HepG2 (cell line): ENCODE data around the gene FAM25C. TPM values are rescaled to one million over a fixed set of nuclear protein-coding genes. Genes with fewer than 3 reads are reported as not detected.
"Not testable (repeated sequence)": the region's sequence is repeated elsewhere in the genome, so short reads cannot be mapped to it uniquely, and the experiment has no call there.

ENCODE experiments used
- ATAC-seq: fragments of 200-7000 bp; cut with Tn5 transposase; 3 replicates; pipeline ENCODE4 v1.9.1; 2020; ENCODE audit warnings: mild to moderate bottlenecking, moderate library complexity
- BruUV-seq: library from RNA; stranded (reverse); fragments of 400-500 nt; replicated peaks from 2 replicates; lab custom pipeline; 2021; lab: Mats Ljungman, UMichigan
- CTCF ChIA-PET: fragments of 300-600 bp; formaldehyde crosslinking; extraction: SDS; loops from one replicate; lab custom pipeline; 2021; ENCODE audit warnings: low total read pairs, inconsistent platforms, low intra/inter-chr PET ratio; lab: Yijun Ruan, JAX
- POLR2A ChIA-PET: fragments of 350-600 bp; sonication (Branson Sonifier 250); formaldehyde crosslinking; loops from one replicate; lab custom pipeline; 2020; ENCODE audit warnings: antibody characterized with exemption, inconsistent platforms; lab: Yijun Ruan, JAX
- DNase-seq: peaks from one replicate; pipeline ENCODE4 v3.0.0-alpha.2; 2015; ENCODE audit warnings: low spot score
- FAIRE-seq: peaks from 3 replicates; lab custom pipeline; 2011; peaks lifted over from hg19 to GRCh38; lab: Jason Lieb, UNC
- H2AFZ ChIP-seq: one replicate; pipeline ENCODE4 v1.6.1; 2011; ENCODE audit warnings: low read length, inconsistent platforms
- H3K27ac ChIP-seq: fragments of 300-600 bp; 3 replicates; pipeline ENCODE4 v1.8.0; 2011; ENCODE audit warnings: mixed run types, mild to moderate bottlenecking, mixed read lengths, low read length, inconsistent platforms; ENCODE audit not compliant: insufficient read depth; ENCODE audit errors: extremely low read length
- H3K27me3 ChIP-seq, 2 experiments: fragments of 200-600 bp in 1 of 2; 2 replicates in 1 of 2; 3 replicates in 1 of 2; pipeline versions ENCODE4 v1.6.0 to v1.8.0; 2011; ENCODE audit warnings: low read length in 2 of 2, mild to moderate bottlenecking in 2 of 2, moderate library complexity in 2 of 2, inconsistent platforms in 1 of 2; ENCODE audit not compliant: insufficient read depth in 2 of 2, control insufficient read depth in 1 of 2
- H3K36me3 ChIP-seq, 2 experiments: fragments of 200-600 bp in 1 of 2; replicated peaks in 1 of 2; 2 replicates in 1 of 2; 3 replicates in 1 of 2; pipeline versions ENCODE4 v1.5.1 to v1.8.0; 2011; ENCODE audit warnings: low read length in 2 of 2, inconsistent platforms in 1 of 2; ENCODE audit not compliant: insufficient read depth in 2 of 2, control insufficient read depth in 1 of 2
- H3K4me1 ChIP-seq: 2 replicates; pipeline ENCODE4 v1.5.1; 2012; ENCODE audit warnings: low read length, inconsistent platforms; ENCODE audit not compliant: insufficient read depth
- H3K4me2 ChIP-seq: 2 replicates; pipeline ENCODE4 v1.6.0; 2011; ENCODE audit warnings: low read depth, low read length, inconsistent platforms
- H3K4me3 ChIP-seq, 3 experiments: fragments of 200-600 bp in 1 of 3; sonication (generic), shearing (Covaris generic) in 1 of 3; replicated peaks in 1 of 3; 2 replicates each; pipeline ENCODE4 v1.5.1; 2011 to 2016; ENCODE audit warnings: low read length in 3 of 3, inconsistent platforms in 2 of 3, low read depth in 2 of 3, mild to moderate bottlenecking in 2 of 3, control low read depth in 1 of 3, mixed read lengths in 1 of 3; ENCODE audit not compliant: insufficient read depth in 1 of 3
- H3K79me2 ChIP-seq: one replicate; pipeline ENCODE4 v1.6.1; 2011; ENCODE audit warnings: low read length, inconsistent platforms; ENCODE audit not compliant: insufficient read depth
- H3K9ac ChIP-seq: 2 replicates; pipeline ENCODE4 v1.6.0; 2011; ENCODE audit warnings: mild to moderate bottlenecking, low read depth, low read length, inconsistent platforms; ENCODE audit not compliant: insufficient read depth
- H3K9me3 ChIP-seq: 2 replicates; pipeline ENCODE4 v1.5.1; 2012; ENCODE audit warnings: mild to moderate bottlenecking, low read length
- H4K20me1 ChIP-seq: 2 replicates; pipeline ENCODE4 v1.6.0; 2011; ENCODE audit warnings: inconsistent platforms, mild to moderate bottlenecking, low read length, moderate library complexity; ENCODE audit not compliant: insufficient read depth
- WGBS: methylation state at CpG from one replicate; pipeline ENCODE4 v1.1.6; 2017; ENCODE audit warnings: low lambda C conversion rate; 5-methylcytosine and 5-hydroxymethylcytosine counted together
- in situ Hi-C: cut with HindIII; loops from 2 replicates; pipeline ENCODE4 v1.10.0; 2017; ENCODE audit warnings: low pct_unique_long_range_greater_than_20kb; ENCODE audit not compliant: extremely low pct_ligation_motif_present
- intact Hi-C: fragments of 100-400 bp; cut with micrococcal nuclease; formaldehyde crosslinking; loops from one replicate; pipeline ENCODE4 v1.10.0; 2022; ENCODE audit not compliant: unreplicated experiment
- polyA plus RNA-seq, 8 experiments: library from polyadenylated mRNA; depleted of rRNA in 3 of 8; stranded (reverse) in 7 of 8; unstranded in 1 of 8; fragments of >200 nt; fragmentation: Illumina TruSeq in 4 of 8; extraction: Trizol in 4 of 8; gene quantifications; 2 replicates each; pipeline versions ENCODE4 v1.2.1 to v1.2.3, GENCODE V29; 2011 to 2016; ENCODE audit warnings: low read depth in 4 of 8, missing spikeins in 1 of 8, mixed read lengths in 1 of 8; ENCODE audit not compliant: insufficient read depth in 1 of 8
- total RNA-seq, 5 experiments: library from RNA; depleted of rRNA; stranded (reverse); fragments of >200 nt; fragmentation: Illumina TruSeq; extraction: Trizol; gene quantifications; 2 replicates each; pipeline ENCODE4 v1.2.3, GENCODE V29; 2016; ENCODE audit warnings: low read depth in 1 of 5

FAM25C gene
- total and polyA plus RNA-seq, 2 of the 13 experiments (the other 11 are each of a cell fraction or from before 2014, with no cell fraction given), result not detected

GRCh38 chr10:47994045-47994444 is 5.5 kb downstream of the FAM25C start:
- H3K9me3 ChIP-seq, CTCF ChIA-PET, H3K27me3 ChIP-seq, H3K4me2 ChIP-seq, H3K4me3 ChIP-seq, H3K4me1 ChIP-seq, H3K36me3 ChIP-seq, BruUV-seq, POLR2A ChIA-PET, ATAC-seq, H3K79me2 ChIP-seq, H4K20me1 ChIP-seq, FAIRE-seq, intact Hi-C loops, in situ Hi-C loops, H3K27ac ChIP-seq, H3K9ac ChIP-seq, DNase-seq, H2AFZ ChIP-seq: not testable (repeated sequence)
- no CpG with 5 or more reads among the region's 3 CpGs for WGBS

- H3K79me2 ChIP-seq, H3K36me3 ChIP-seq, DNase-seq, in situ Hi-C loops, ATAC-seq, H3K4me2 ChIP-seq, H3K9me3 ChIP-seq, FAIRE-seq, H4K20me1 ChIP-seq, BruUV-seq, CTCF ChIA-PET, POLR2A ChIA-PET, H3K9ac ChIP-seq, H3K27ac ChIP-seq, H3K27me3 ChIP-seq, H2AFZ ChIP-seq, H3K4me1 ChIP-seq, intact Hi-C loops, H3K4me3 ChIP-seq: not testable (repeated sequence)
- WGBS, result 58% methylated on average over 8 of the region's 11 CpGs
Measured at GRCh38 chr10:47992560-47992959, 7.0 kb downstream of the FAM25C start.

GRCh38 chr10:47991706-47992105 is 7.9 kb downstream of the FAM25C start:
- H3K4me2 ChIP-seq, intact Hi-C loops, H4K20me1 ChIP-seq, H3K36me3 ChIP-seq, H3K4me3 ChIP-seq, H3K79me2 ChIP-seq, in situ Hi-C loops, FAIRE-seq, H3K9ac ChIP-seq, H3K9me3 ChIP-seq, H3K27me3 ChIP-seq, ATAC-seq, H3K4me1 ChIP-seq, DNase-seq, CTCF ChIA-PET, H3K27ac ChIP-seq, BruUV-seq, H2AFZ ChIP-seq, POLR2A ChIA-PET: not testable (repeated sequence)
- 16% methylated on average over 5 of the region's 12 CpGs for WGBS

GRCh38 chr10:47990097-47990496 is 9.5 kb downstream of the FAM25C start:
- H2AFZ ChIP-seq, H3K27ac ChIP-seq, H3K4me3 ChIP-seq, FAIRE-seq, CTCF ChIA-PET, DNase-seq, ATAC-seq, H4K20me1 ChIP-seq, H3K4me2 ChIP-seq, H3K79me2 ChIP-seq, H3K27me3 ChIP-seq, H3K9ac ChIP-seq, intact Hi-C loops, BruUV-seq, in situ Hi-C loops, H3K4me1 ChIP-seq, POLR2A ChIA-PET, H3K9me3 ChIP-seq, H3K36me3 ChIP-seq: not testable (repeated sequence)
- WGBS, result no CpG with 5 or more reads among the region's 1 CpG
